Measurements from ENCODE around the gene OR6J1. TPM values are rescaled to one million over a fixed set of nuclear protein-coding genes. Genes with fewer than 3 reads are reported as not detected.

Gene OR6J1
- total and polyA plus RNA-seq, 2 of the 13 experiments (the other 11 are each of a cell fraction or from before 2014, with no cell fraction given), result not detected

GRCh38 chr14:22598099-22598895 lies 45.9 kb downstream of the OR6J1 start, which contains the start of gene ABHD4 (continued):
- TF ChIP-seq, protein P1, sequence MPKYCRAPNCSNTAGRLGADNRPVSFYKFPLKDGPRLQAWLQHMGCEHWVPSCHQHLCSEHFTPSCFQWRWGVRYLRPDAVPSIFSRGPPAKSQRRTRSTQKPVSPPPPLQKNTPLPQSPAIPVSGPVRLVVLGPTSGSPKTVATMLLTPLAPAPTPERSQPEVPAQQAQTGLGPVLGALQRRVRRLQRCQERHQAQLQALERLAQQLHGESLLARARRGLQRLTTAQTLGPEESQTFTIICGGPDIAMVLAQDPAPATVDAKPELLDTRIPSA (CRISPR knock-in tag; IDR thresholded peaks at IDR 0.05; ENCODE audit: borderline replicate concordance), result peak; percentile 21; the same call in 1 of the 2 replicates
- TF ChIP-seq ZFYVE20 (CRISPR knock-in tag; IDR thresholded peaks at IDR 0.05; ENCODE audit: borderline replicate concordance, low read depth) (0 out of 2 replicates have a peak, but pooled peaks have one; percentile 8), KDM5A (IDR thresholded peaks at IDR 0.05; ENCODE audit: borderline replicate concordance, low read length) (peak; percentile 59), ZBTB8A (CRISPR knock-in tag; IDR thresholded peaks at IDR 0.05; ENCODE audit: borderline replicate concordance, low read depth) (no peak; the same call in 1 of the 2 replicates), ZXDC (CRISPR knock-in tag; IDR thresholded peaks at IDR 0.05) (peak; percentile 1; the same call in 1 of the 2 replicates), HMG20B (CRISPR knock-in tag; conservative IDR thresholded peaks at IDR 0.05) (no peak; the same call in 1 of the 2 replicates), ZNF160 (CRISPR knock-in tag; IDR thresholded peaks at IDR 0.05) (peak; percentile 80; the same call in 1 of the 2 replicates), ZBTB34 (CRISPR knock-in tag; IDR thresholded peaks at IDR 0.05) (peak; percentile 59; the same call in 1 of the 2 replicates), SP5 (CRISPR knock-in tag; IDR thresholded peaks at IDR 0.05; ENCODE audit: borderline replicate concordance, low read depth) (peak; percentile 82; the same call in 1 of the 2 replicates), PBX3 (CRISPR knock-in tag; IDR thresholded peaks at IDR 0.05; ENCODE audit: borderline replicate concordance) (no peak)
- TF ChIP-seq, protein P2, sequence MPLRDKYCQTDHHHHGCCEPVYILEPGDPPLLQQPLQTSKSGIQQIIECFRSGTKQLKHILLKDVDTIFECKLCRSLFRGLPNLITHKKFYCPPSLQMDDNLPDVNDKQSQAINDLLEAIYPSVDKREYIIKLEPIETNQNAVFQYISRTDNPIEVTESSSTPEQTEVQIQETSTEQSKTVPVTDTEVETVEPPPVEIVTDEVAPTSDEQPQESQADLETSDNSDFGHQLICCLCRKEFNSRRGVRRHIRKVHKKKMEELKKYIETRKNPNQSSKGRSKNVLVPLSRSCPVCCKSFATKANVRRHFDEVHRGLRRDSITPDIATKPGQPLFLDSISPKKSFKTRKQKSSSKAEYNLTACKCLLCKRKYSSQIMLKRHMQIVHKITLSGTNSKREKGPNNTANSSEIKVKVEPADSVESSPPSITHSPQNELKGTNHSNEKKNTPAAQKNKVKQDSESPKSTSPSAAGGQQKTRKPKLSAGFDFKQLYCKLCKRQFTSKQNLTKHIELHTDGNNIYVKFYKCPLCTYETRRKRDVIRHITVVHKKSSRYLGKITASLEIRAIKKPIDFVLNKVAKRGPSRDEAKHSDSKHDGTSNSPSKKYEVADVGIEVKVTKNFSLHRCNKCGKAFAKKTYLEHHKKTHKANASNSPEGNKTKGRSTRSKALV (CRISPR knock-in tag; IDR thresholded peaks at IDR 0.05), result peak; percentile 87
- TF ChIP-seq, protein P3, sequence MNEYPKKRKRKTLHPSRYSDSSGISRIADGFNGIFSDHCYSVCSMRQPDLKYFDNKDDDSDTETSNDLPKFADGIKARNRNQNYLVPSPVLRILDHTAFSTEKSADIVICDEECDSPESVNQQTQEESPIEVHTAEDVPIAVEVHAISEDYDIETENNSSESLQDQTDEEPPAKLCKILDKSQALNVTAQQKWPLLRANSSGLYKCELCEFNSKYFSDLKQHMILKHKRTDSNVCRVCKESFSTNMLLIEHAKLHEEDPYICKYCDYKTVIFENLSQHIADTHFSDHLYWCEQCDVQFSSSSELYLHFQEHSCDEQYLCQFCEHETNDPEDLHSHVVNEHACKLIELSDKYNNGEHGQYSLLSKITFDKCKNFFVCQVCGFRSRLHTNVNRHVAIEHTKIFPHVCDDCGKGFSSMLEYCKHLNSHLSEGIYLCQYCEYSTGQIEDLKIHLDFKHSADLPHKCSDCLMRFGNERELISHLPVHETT (CRISPR knock-in tag; conservative IDR thresholded peaks at IDR 0.05), result 0 out of 2 replicates have a peak, but pooled peaks have one; percentile 29
